Measurements from ENCODE around the gene BRME1.

DNA sequence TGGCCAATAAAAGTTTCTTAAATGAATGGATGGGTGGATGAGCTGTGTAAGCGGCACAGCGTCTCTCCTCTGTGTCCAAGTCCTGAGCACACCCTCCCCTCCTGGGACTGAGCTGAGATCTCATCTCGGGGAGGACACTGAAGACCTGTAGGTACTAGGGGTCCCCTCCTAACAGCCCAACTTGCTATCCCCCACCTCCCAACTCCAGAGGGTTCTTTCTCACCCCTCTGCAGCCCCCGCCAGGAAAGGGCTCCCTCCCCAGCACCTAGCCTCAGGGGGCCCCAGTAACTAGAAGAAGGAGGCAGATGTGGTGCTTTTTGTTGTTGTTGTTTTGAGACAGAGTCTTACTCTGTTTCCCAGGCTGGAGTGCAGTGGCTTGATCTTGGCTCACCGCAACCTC is 30.1 kb downstream of the BRME1 start:
- TF ChIP-seq, protein P1, sequence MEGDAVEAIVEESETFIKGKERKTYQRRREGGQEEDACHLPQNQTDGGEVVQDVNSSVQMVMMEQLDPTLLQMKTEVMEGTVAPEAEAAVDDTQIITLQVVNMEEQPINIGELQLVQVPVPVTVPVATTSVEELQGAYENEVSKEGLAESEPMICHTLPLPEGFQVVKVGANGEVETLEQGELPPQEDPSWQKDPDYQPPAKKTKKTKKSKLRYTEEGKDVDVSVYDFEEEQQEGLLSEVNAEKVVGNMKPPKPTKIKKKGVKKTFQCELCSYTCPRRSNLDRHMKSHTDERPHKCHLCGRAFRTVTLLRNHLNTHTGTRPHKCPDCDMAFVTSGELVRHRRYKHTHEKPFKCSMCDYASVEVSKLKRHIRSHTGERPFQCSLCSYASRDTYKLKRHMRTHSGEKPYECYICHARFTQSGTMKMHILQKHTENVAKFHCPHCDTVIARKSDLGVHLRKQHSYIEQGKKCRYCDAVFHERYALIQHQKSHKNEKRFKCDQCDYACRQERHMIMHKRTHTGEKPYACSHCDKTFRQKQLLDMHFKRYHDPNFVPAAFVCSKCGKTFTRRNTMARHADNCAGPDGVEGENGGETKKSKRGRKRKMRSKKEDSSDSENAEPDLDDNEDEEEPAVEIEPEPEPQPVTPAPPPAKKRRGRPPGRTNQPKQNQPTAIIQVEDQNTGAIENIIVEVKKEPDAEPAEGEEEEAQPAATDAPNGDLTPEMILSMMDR (IDR thresholded peaks at IDR 0.05; ENCODE audit: borderline replicate concordance, extremely low read depth, low read length, poor library complexity, severe bottlenecking) = no peak
- no peak for TF ChIP-seq EZH2 (IDR thresholded peaks at IDR 0.05; ENCODE audit: borderline replicate concordance, low read depth, low read length, severe bottlenecking)
